SK-N-MC (cell line): ENCODE data around the gene CYP24A1.

Source experiments
- DNase-seq: peaks from one replicate; pipeline ENCODE4 v3.0.0-alpha.2; 2011; ENCODE audit warnings: low read depth, low spot score
- H3K27ac ChIP-seq: fragments of 200-600 bp; sonication (generic); 2 replicates; pipeline ENCODE4 v1.5.1; 2016; ENCODE audit warnings: mixed run types
- H3K36me3 ChIP-seq: fragments of 200-600 bp; sonication (generic); 2 replicates; pipeline ENCODE4 v1.6.1; 2017; ENCODE audit warnings: antibody characterized with exemption, low read length, mixed read lengths; ENCODE audit not compliant: insufficient read depth
- H3K4me3 ChIP-seq: fragments of 200-600 bp; sonication (generic); 2 replicates; pipeline ENCODE4 v1.5.1; 2016
- H3K9ac ChIP-seq: fragments of 200-600 bp; sonication (generic); 2 replicates; pipeline ENCODE4 v1.8.0; 2017; ENCODE audit warnings: mixed run types, mixed read lengths; ENCODE audit not compliant: insufficient read length
- H3K9me3 ChIP-seq: fragments of 200-600 bp; sonication (generic); 2 replicates; pipeline ENCODE4 v1.6.1; 2017; ENCODE audit warnings: low read depth, mild to moderate bottlenecking, antibody characterized with exemption, low read length, moderate library complexity, mixed read lengths
- EZH2 ChIP-seq: fragments of 200-600 bp; sonication (generic); IDR thresholded peaks from one replicate; pipeline ENCODE4 v1.6.1; 2017; ENCODE audit warnings: antibody characterized with exemption
- FOXP2 ChIP-seq: optimal IDR thresholded peaks from 2 replicates; pipeline ENCODE3; 2011; ENCODE audit warnings: mild to moderate bottlenecking, moderate library complexity; ENCODE audit not compliant: insufficient read depth; ENCODE audit errors: extremely low read length, control extremely low read depth
- POLR2AphosphoS5 ChIP-seq: IDR thresholded peaks from 2 replicates; pipeline ENCODE4 v1.6.1; 2012; ENCODE audit warnings: mild to moderate bottlenecking, low read depth, low read length, borderline replicate concordance

Gene CYP24A1

GRCh38 chr20:54205450-54205849, 31.7 kb upstream of the CYP24A1 start:
- Histone ChIP-seq H3K36me3 (peaks cover 6% of the 10 kb centered on the region; the same call in 1 of the 2 replicates), H3K4me3 (no peak overlapping the region), H3K27ac (0 out of 2 replicates have a peak overlapping the region, but pooled peaks have one; percentile 14), H3K9me3 (no peaks in the 10 kb centered on the region), H3K9ac (no peak overlapping the region)
- TF ChIP-seq FOXP2 (no peak), EZH2 (no peak), POLR2AphosphoS5 (no peak)
- DNase-seq, result no peak

GRCh38 chr20:54204481-54204880, 30.7 kb upstream of the CYP24A1 start:
- Histone ChIP-seq H3K4me3 (no peak overlapping the region), H3K27ac (no peak overlapping the region), H3K9ac (no peak overlapping the region), H3K9me3 (no peaks in the 10 kb centered on the region), H3K36me3 (no peaks in the 10 kb centered on the region)
- TF ChIP-seq EZH2 (no peak), FOXP2 (no peak), POLR2AphosphoS5 (no peak)
- no peak for DNase-seq

- no peaks in the 10 kb centered on the region for H3K36me3 ChIP-seq
- H3K9ac ChIP-seq, result no peak overlapping the region
- TF ChIP-seq EZH2, result no peak
- TF ChIP-seq FOXP2, result no peak
- no peak for TF ChIP-seq POLR2AphosphoS5
- no peak for DNase-seq
- H3K9me3 ChIP-seq, result no peaks in the 10 kb centered on the region
- no peak overlapping the region for H3K4me3 ChIP-seq
- H3K27ac ChIP-seq, result no peak overlapping the region
These were observed 30.3 kb upstream of the CYP24A1 start for GRCh38 chr20:54204063-54204462.

GRCh38 chr20:54203281-54203680, 29.5 kb upstream of the CYP24A1 start:
- no peak for DNase-seq
- Histone ChIP-seq H3K4me3 (no peak overlapping the region), H3K36me3 (no peaks in the 10 kb centered on the region), H3K27ac (no peak overlapping the region), H3K9me3 (no peaks in the 10 kb centered on the region), H3K9ac (no peak overlapping the region)
- TF ChIP-seq EZH2 (no peak), FOXP2 (no peak)

GRCh38 chr20:54201268-54201846, 27.6 kb upstream of the CYP24A1 start:
- Histone ChIP-seq H3K4me3 (no peak overlapping the region), H3K9me3 (no peaks in the 10 kb centered on the region), H3K27ac (no peak overlapping the region), H3K36me3 (no peaks in the 10 kb centered on the region), H3K9ac (no peak overlapping the region)
- DNase-seq, result no peak
- TF ChIP-seq POLR2AphosphoS5, result no peak
- no peak for TF ChIP-seq EZH2
- no peak for TF ChIP-seq FOXP2

GRCh38 chr20:54200487-54201267, 26.9 kb upstream of the CYP24A1 start:
- no peaks in the 10 kb centered on the region for H3K36me3 ChIP-seq
- no peak for DNase-seq
- no peaks in the 10 kb centered on the region for H3K9me3 ChIP-seq
- no peak overlapping the region for H3K27ac ChIP-seq
- no peak overlapping the region for H3K9ac ChIP-seq
- no peak overlapping the region for H3K4me3 ChIP-seq
- TF ChIP-seq FOXP2 (no peak), POLR2AphosphoS5 (no peak), EZH2 (no peak)

- DNase-seq, result peak; percentile 72
- no peak for TF ChIP-seq FOXP2
- TF ChIP-seq EZH2, result no peak
- no peak for TF ChIP-seq POLR2AphosphoS5
These were observed 26.0 kb upstream of the CYP24A1 start for GRCh38 chr20:54199721-54200176.

GRCh38 chr20:54199283-54199682, 25.5 kb upstream of the CYP24A1 start:
- Histone ChIP-seq H3K27ac (no peak overlapping the region), H3K9ac (no peak overlapping the region), H3K36me3 (no peaks in the 10 kb centered on the region), H3K9me3 (no peaks in the 10 kb centered on the region), H3K4me3 (no peak overlapping the region)
- no peak for TF ChIP-seq FOXP2
- TF ChIP-seq EZH2, result no peak
- no peak for TF ChIP-seq POLR2AphosphoS5
- DNase-seq, result no peak

More at GRCh38 chr20:54199721-54200176, 26.0 kb upstream of the CYP24A1 start:
- H3K27ac ChIP-seq, result no peak overlapping the region
- no peaks in the 10 kb centered on the region for H3K9me3 ChIP-seq
- no peak overlapping the region for H3K9ac ChIP-seq
- H3K4me3 ChIP-seq, result no peak overlapping the region
- no peaks in the 10 kb centered on the region for H3K36me3 ChIP-seq
